AG10803 (cell line): ENCODE results near the gene ABCG1.
"Not testable (repeated sequence)": the region's sequence is repeated elsewhere in the genome, so short reads cannot be mapped to it uniquely, and the experiment has no call there.

ENCODE experiments used
- DNase-seq: peaks from one replicate; pipeline ENCODE4 v3.0.0; 2010; ENCODE audit warnings: low read depth
- H3K4me3 ChIP-seq: 2 replicates; pipeline ENCODE4 v1.5.1; 2011; ENCODE audit warnings: mild to moderate bottlenecking, low read length, control low read depth
- CTCF ChIP-seq: conservative IDR thresholded peaks from 2 replicates; pipeline ENCODE4 v1.5.1; 2011; ENCODE audit warnings: mild to moderate bottlenecking, low read length, control low read depth, inconsistent platforms

ABCG1 gene

GRCh38 chr21:42291751-42292562 is 73.0 kb downstream of the ABCG1 start:
- no peak for TF ChIP-seq CTCF
- DNase-seq, result no peak
- H3K4me3 ChIP-seq, result no peak overlapping the region

- not testable (repeated sequence) for DNase-seq, H3K4me3 ChIP-seq
Observed at GRCh38 chr21:42292563-42293142, 73.7 kb downstream of the ABCG1 start.

- no peak for TF ChIP-seq CTCF
- no peak for DNase-seq
- H3K4me3 ChIP-seq, result no peak overlapping the region
Observed at GRCh38 chr21:42293649-42294272, 74.8 kb downstream of the ABCG1 start.

- no peak for DNase-seq
- no peak for TF ChIP-seq CTCF
Observed at GRCh38 chr21:42294273-42294880, 75.4 kb downstream of the ABCG1 start.

GRCh38 chr21:42295845-42296244 is 76.9 kb downstream of the ABCG1 start:
- no peak for TF ChIP-seq CTCF
- no peak overlapping the region for H3K4me3 ChIP-seq
- no peak for DNase-seq

More at GRCh38 chr21:42294273-42294880, 75.4 kb downstream of the ABCG1 start:
- no peak overlapping the region for H3K4me3 ChIP-seq

- H3K4me3 ChIP-seq, result no peak overlapping the region
- TF ChIP-seq CTCF, result no peak
- DNase-seq, result no peak
Observed at GRCh38 chr21:42296501-42296900, 77.6 kb downstream of the ABCG1 start.

- DNase-seq, result no peak
- TF ChIP-seq CTCF, result no peak
- no peak overlapping the region for H3K4me3 ChIP-seq
Observed at GRCh38 chr21:42297377-42297776, 78.4 kb downstream of the ABCG1 start.
